HG02588 (cell line): Measurements from ENCODE around the gene ANKRD11.
"Not testable (repeated sequence)": the region's sequence is repeated elsewhere in the genome, so short reads cannot be mapped to it uniquely, and the experiment has no call there.

Source experiments
- ATAC-seq: cut with Tn5 transposase; IDR thresholded peaks from one replicate; pipeline ENCODE4 v1.9.1; 2021; ENCODE audit warnings: mild to moderate bottlenecking, moderate library complexity; ENCODE audit not compliant: unreplicated experiment

ANKRD11 gene

DNA sequence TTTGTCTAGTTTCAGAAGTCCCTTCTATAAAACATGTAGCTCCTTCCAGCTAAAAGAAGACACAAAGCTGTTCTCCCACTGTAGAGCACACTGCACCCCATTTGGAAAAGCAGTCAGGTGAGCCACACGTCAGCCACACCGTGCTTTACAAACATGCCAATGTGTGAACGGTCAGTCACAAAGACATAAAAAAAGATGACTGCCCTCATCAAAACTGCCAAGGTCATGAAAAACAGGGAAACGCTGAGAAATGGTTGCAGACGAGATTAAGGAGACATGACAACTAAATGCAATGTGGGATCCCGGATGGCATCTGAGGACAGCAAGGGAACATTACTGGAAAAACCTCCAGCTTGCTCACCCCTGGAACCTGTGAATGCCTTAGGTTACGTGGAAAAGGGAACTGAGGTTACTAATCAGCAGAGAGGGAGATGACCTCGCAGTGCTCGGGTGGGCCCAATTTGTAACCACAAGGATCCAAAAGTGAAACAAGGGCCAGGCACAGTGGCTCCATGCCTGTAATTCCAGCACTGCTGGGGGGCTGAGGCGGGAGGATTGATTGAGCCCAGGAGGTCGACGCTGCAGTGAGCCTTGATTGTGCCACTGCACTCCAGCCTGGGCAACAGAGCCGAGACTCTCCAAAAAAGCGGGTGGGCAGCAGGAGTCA lies 8.1 kb downstream of the ANKRD11 start:
- ATAC-seq, result no peak

DNA sequence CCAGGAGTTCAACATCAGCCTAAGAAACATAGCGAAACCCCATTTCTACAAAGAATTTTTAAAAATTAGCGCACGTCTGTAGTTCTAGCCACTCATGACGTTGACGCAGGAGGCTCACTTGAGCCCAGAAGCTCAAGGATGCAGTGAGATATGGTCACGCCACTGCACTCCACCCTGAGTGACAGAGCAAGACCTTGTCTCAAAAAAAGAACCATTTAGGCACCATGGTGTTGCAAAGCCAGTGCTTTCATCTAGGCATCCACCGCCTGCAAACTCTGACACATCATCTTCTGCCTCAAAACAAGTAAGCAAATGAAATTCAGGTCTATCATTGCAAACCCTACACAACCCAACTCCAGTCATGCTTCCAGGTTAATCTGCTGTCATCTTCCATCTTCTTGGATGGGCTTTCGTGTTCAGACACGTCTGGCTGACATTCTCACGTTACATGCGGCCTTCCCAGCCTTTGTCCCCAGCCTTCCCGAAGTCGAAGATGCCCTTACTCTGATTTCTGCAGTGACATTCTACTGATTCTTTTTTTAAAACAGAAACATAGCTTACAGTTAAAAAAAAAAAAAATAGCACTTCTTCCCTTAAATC lies 8.9 kb downstream of the ANKRD11 start:
- ATAC-seq, result no peak

DNA sequence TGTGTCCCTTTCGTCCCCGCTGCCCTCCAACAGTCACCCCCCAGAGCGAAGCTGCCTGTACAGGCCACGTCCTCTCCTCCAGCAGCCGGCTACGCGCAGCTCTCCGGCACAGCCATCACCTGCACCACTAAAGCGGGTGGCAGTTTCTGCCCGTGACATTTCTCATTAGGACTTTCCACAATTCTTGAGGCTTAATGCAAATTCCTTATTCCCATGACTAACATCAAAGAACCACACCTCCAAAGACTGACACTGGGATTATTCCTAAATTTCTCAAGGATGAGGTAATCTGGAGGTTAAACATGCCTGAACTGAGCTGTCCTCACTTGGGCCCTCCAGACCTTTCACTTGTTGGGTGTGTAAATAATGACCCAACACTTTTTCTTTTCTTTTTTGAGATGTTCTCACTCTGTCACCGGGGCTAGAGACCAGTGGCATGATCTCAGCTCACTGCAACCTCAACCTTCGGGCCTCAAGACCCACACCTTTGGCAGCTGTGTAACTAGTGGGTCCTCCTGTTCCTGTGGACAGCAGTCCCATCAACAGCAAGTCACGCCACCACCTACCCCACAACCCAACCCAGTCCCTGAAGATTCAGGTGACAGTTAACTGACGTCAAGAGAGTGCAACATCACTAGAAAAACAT lies 11.7 kb downstream of the ANKRD11 start:
- ATAC-seq, result no peak

DNA sequence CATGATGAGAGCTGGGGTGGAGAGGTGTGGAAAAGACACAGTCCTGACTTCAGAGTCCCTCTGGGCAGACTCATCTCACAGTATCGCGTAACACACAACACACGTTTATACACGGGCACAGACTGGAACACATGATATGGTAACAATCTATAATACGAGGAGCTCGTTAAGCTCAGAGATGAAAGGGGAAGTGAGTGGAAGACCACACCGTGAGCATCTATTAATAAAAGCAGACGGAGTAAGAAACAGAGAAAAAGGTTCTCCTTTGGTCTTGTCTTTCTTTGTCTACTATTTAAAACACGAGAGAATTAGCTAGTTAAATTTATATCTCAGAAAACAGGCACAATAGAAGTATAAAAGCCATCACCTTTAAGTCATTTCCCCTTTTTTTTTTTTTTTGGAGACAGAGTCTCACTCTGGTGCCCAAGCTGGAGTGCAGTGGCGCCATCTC lies 13.5 kb downstream of the ANKRD11 start:
- ATAC-seq, result no peak

DNA sequence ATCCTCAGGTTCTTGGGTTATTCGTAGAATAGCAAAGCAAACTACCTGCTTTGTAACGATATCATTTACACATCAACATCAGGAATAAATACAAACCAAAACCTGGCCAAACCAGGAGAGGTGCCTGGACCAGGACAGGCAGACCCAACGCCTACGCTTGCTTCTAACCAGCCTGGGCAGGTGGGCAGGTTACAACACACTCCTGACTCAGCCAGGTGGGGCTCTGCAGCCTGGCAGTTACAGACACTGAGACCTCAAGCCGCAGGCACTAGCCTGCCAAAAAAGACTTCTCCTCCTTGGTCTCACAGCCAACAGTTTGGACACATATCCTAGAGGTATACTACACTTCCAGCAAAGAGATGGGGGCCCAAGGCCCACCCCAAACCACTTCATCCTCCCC lies 14.0 kb downstream of the ANKRD11 start:
- ATAC-seq, result no peak

DNA sequence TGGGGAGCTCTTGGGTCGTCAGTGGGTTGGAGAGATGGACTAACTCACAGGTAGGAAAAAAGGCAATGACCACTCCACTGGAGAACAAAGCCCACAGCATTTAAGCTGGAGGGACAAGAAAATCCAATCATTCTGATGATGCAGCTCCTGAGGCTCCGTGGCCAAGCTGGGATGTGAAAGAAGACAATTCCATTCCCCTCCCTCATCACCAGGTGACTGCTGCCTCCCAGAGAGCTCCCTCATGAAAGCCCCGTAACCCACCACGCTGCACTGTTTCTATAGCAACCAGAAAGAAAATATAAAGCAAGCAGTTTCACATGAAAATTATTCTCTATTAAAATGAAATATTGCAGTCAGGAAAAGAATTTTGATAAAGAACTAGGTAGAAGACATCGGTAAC lies 15.2 kb downstream of the ANKRD11 start:
- ATAC-seq, result no peak

DNA sequence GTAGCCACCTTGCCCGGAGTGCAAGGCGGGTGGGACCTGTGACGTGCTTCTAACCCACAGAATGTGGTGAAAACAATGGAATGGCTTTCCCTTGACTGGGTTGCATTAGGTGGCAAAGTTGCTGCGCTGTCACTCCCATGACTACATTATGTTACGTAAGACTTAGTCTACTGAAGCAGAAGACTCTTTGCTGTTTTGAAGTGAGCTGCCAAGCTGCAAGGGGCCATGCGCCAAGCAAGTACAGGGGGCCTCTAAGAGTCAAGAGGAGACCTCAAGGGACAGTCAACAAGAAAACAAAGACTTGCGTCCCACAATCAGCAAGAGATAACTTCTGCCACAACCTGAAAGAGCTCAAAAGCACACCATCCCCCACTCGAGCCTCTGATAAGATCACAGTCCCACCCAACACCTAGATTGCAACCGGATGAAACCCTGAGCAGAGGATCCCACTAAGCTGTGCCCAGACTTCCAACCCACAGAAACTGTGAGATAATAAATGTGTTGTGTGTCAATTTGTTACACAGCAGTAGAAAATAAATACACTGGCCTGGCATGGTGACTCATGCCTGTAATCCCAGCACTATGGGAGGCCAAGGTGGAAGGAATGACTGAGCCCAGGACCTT lies 16.5 kb downstream of the ANKRD11 start:
- ATAC-seq, result no peak

DNA sequence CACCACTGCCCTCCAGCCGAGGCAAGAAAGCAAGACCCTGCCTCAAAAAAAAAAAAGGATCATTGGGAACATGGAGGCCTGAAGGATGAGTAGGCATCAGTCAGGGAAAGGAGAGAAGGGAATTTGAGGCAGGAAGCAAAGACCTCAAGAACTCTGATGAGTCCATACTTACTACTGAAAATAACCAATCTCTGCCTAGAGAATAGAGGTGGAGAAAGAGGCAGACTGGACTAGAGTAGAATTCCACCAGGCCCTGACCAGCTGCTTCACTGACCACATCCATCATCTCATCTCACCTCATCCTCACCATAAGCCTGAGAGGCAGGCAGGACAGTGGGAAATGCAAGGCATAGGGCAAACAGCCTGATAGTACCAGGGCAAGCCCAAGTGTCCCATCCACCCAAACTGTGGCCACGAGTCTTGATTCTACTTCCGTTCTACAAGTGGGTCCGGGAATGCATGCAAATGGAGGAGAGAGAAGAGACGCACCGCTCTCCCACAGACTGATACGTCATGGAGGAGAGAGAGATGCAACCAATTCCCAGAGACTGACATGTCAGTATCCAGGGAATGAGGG lies 17.1 kb downstream of the ANKRD11 start:
- ATAC-seq, result no peak

DNA sequence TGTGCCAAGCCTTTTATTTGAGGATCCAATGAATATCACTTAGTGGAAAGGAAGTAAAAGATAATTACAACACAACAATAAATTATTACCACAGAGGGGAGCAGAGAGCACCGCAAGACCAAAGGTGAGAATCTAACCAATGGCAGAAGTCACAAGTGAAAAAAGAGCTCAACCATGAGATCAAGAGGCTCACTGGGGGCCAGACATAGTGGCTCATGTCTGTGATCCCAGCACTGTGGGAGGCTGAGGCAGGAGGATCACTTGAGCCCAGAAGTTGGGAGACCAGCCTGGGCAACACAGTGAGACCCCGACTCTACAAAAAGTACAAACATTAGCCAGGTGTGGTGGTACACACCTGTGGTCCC lies 17.7 kb downstream of the ANKRD11 start:
- ATAC-seq, result no peak

DNA sequence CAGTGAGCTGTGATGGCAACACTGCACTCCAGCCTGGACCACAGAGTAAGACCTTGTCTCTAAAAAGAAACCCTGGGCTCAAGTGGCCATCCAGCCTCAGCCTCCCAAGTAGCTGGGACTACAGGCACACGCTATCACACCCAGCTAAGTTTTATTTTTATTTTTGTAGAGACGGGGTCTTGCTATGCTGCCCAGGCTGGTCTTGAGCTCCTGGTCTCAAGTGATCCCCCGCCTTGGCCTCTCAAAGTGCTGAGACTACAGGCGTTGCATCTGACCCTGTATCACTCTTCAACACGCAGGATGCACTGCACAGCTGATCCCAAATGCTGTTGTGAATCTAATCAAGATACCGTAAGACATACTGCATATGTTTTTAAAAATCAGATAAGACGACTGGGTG lies 23.0 kb downstream of the ANKRD11 start:
- ATAC-seq, result no peak

DNA sequence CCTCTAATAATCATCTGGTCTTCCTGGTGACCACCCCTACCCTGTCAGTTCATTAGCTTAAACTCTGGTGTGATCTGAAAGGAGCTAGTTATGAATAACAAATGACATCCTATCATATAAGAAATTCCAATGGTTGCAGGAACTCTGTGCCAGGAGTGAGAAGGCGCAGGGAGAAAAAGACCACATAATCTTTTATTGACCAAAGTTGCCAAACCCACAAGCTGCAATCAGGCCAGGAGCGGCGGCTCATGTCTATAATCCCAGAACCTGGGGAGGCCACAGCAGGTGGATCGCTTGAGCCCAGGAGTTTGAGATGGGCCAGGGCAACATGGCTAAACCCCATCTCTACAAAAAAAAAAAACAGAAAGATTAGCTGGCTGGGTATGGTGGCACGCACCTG lies 23.4 kb downstream of the ANKRD11 start:
- no peak for ATAC-seq

DNA sequence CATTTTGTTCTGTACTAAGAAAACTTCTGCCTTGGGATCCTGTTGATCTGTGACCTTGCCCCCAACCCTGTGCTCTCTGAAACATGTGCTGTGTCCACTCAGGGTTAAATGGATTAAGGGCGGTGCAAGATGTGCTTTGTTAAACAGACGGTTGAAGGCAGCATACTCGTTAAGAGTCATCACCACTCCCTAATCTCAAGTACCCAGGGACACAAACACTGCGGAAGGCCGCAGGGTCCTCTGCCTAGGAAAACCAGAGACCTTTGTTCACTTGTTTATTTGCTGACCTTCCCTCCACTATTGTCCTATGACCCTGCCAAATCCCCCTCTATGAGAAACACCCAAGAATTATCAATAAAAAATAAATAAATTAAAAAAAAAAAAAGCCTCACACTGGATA lies 27.0 kb downstream of the ANKRD11 start:
- ATAC-seq, result not testable (repeated sequence)

DNA sequence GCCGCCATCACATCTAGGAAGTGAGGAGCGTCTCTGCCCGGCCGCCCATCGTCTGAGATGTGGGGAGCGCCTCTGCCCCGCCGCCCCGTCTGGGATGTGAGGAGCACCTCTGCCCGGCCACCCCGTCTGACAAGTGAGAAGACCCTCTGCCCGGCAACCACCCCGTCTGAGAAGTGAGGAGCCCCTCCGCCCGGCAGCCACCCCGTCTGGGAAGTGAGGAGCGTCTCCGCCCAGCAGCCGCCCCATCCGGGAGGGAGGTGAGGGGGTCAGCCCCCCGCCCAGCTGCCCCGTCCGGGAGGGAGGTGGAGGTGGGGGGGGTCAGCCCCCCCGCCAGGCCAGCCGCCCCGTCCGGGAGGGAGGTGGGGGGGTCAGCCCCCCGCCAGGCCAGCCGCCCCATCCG lies 27.7 kb downstream of the ANKRD11 start:
- ATAC-seq, result not testable (repeated sequence)

DNA sequence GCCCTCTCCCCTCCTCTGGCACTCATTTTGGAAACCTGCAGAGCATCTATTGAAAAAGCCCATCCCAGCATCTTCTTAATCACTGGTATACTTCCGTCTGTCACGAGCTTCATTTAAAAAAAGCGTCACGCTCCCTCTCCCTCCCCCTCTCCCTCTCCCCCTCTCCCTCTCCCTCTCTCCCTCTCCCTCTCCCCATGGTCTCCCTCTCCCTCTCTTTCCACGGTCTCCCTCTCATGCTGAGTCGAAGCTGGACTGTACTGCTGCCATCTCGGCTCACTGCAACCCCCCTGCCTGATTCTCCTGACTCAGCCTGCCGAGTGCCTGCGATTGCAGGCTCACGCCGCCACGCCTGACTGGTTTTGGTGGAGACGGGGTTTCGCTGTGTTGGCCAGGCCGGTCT lies 28.5 kb downstream of the ANKRD11 start:
- not testable (repeated sequence) for ATAC-seq

DNA sequence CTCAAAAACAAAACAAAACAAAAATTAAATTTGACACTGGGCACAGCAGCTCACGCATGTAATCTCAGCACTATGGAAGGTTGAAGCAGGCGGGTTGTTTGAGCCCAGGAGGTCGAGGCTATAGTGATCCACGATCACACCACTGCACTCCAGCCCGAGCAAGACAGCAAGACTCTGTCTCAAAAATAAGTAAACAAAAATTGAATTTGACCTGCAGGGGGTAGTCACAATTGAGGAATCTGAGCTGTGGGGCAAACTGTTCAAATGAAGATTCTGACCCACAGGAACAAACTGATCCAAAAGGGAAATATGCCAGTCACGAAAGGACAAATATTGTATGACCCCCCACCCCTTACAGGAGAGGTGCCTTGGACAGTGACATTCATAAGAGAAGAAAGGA lies 29.8 kb downstream of the ANKRD11 start:
- ATAC-seq, result no peak

DNA sequence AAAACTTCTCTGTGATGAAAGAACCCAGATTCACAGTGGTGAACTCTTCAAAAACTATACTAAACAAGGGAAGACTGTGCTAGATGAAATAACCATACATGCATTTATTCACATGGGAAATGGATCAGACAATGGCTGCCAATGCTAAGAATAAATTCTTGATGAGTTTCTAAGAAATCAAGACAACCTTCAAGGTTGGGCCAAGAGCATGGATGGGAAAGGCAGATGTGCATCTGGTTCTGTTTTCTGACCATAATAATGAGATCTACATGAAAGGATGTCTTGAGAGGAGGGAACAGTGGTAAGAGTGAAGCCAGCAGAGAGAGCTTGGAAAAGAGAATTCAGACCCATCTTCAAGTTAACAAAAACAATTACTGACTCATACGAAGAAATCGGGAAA lies 31.4 kb downstream of the ANKRD11 start:
- no peak for ATAC-seq

DNA sequence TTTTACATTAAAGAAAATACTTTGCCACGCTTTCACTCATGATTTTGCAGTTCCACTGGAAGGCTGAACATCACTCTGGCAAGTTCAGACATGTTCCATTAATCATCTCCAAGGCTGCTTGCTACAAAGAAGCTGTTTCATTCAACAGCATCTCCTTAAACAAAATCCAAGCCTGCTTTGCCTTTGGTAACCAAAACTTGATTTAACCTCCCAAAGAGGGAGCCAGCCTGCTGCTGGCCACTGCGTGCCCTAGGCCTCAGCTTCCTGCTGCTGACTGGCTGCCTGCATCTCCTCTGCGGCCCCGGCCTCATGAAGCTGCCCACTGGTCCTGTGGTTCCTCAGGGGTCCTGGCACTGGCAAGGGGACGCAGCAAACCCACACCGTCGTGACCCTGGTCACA lies 31.8 kb downstream of the ANKRD11 start:
- ATAC-seq, result no peak

DNA sequence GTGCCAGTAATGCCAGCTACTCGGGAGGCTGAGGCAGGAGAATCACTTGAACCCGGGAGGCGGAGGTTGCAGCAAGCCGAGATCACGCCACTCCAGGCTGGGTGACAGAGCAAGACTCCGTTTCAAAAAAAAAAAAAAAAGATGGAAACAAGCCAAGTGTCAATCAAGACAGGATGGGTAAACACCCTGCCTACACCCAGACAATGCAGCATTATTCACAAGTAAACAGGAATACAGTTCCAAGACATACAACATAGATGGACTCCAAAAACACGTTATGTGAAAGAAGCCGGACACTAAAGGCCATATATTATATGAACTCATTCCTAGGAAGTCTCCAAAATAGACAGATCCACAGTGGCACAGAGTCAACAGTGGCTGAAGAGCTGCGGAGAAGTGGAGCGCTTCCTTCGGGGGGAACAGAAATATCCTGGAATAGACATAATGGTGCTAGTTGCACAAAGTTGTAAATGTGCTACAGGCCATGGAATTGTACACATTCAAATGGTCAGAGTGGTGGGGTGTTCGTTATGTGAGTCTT lies 33.9 kb downstream of the ANKRD11 start:
- no peak for ATAC-seq

DNA sequence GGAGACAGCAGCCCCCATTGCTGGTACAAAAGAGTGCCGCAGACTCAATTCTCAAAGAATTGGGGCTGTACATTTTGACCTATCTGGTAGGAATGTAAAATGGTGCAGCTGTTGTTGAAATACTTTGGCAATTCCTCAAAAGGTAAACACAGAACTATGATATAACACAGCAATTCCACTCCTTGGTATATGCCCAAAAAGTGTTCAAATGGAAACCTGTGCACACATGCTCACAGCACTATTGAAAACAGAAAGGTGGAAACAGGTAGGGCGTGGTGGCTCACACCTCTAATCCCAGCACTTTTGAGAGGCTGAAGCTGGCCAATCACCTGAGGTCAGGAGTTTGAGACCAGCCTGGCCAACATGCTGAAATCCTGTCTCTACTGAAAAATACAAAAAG lies 34.7 kb downstream of the ANKRD11 start:
- no peak for ATAC-seq

DNA sequence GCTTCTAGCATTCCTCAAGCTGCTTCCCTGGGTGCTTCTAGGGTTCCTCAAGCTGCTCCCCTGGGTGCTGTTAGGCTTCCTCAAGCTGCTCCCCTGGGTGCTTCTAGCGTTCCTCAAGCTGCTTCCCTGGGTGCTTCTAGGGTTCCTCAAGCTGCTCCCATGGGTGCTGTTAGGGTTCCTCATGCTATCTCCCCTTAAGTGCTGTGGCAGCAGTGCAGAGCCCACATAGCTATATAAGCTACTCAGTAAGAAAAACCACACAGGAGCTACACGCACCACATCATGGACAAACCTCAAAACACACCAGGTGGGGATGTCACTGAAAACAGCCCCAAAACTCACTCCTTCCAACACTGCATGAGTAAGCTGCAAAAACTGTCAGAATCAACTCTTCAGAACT lies 35.2 kb downstream of the ANKRD11 start:
- ATAC-seq, result no peak

DNA sequence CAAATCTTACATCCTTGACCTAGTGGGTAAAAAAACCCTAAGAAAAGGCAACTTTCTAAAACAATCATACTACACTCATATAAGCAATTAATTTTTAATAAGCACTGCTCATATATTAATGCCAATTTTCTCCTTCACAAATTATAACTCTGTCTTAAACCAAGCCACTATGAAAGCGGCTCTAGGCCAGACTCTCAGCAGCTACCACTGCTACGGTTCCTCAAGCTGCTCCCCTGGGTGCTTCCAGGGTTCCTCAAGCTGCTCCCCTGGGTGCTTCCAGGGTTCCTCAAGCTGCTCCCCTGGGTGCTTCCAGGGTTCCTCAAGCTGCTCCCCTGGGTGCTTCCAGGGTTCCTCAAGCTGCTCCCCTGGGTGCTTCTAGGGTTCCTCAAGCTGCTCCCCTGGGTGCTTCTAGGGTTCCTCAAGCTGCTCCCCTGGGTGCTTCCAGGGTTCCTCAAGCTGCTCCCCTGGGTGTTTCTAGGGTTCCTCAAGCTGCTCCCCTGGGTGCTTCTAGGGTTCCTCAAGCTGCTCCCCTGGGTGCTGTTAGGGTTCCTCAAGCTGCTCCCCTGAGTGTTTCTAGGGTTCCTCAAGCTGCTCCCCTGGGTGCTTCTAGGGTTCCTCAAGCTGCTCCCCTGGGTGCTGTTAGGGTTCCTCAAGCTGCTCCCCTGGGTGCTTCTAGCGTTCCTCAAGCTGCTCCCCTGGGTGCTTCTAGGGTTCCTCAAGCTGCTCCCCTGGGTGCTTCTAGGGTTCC lies 35.8 kb downstream of the ANKRD11 start:
- ATAC-seq, result not testable (repeated sequence)
